NOMO-1 treated with dmso at 0.1 percent for 144 hours (cell line): Measurements from ENCODE around the gene IPO5.
A peak's percentile ranks its signal among the peaks of the same experiment; 100 is the strongest.
"Not testable (repeated sequence)": the region's sequence is repeated elsewhere in the genome, so short reads cannot be mapped to it uniquely, and the experiment has no call there.

Experiments
- DNase-seq: peaks from one replicate; lab custom pipeline; 2025; ENCODE audit not compliant: unreplicated experiment; lab: John Stamatoyannopoulos, UW

The IPO5 gene

GRCh38 chr13:97948041-97948440 lies 5.4 kb upstream of the IPO5 start:
- no peak for DNase-seq

GRCh38 chr13:97949316-97949715 lies 4.2 kb upstream of the IPO5 start:
- not testable (repeated sequence) for DNase-seq

GRCh38 chr13:97951376-97951775 lies 2.1 kb upstream of the IPO5 start:
- no peak for DNase-seq

- DNase-seq: not testable (repeated sequence)
Observed at GRCh38 chr13:97952831-97953230, 644 bp upstream of the IPO5 start.

- no peak for DNase-seq
Observed at GRCh38 chr13:97961340-97961739, 7.9 kb downstream of the IPO5 start.

GRCh38 chr13:97962887-97963286 lies 9.4 kb downstream of the IPO5 start:
- no peak for DNase-seq

GRCh38 chr13:97967226-97967625 lies 13.8 kb downstream of the IPO5 start:
- no peak for DNase-seq

- no peak for DNase-seq
Observed at GRCh38 chr13:97967948-97968347, 14.5 kb downstream of the IPO5 start.

- no peak for DNase-seq
Observed at GRCh38 chr13:97971519-97971918, 18.0 kb downstream of the IPO5 start.

- DNase-seq: no peak
Observed at GRCh38 chr13:97974773-97975172, 21.3 kb downstream of the IPO5 start.

- DNase-seq: no peak
Observed at GRCh38 chr13:97975280-97975847, 21.9 kb downstream of the IPO5 start.

GRCh38 chr13:97975848-97976609 lies 22.6 kb downstream of the IPO5 start:
- DNase-seq: peak; percentile 80

GRCh38 chr13:97976610-97977521 lies 23.4 kb downstream of the IPO5 start:
- DNase-seq: no peak

- no peak for DNase-seq
Observed at GRCh38 chr13:97977982-97978381, 24.5 kb downstream of the IPO5 start.

- no peak for DNase-seq
Observed at GRCh38 chr13:97978651-97979050, 25.2 kb downstream of the IPO5 start.

- no peak for DNase-seq
Observed at GRCh38 chr13:97979051-97979450, 25.6 kb downstream of the IPO5 start.

GRCh38 chr13:97979556-97979955 lies 26.1 kb downstream of the IPO5 start:
- no peak for DNase-seq

- DNase-seq: no peak
Observed at GRCh38 chr13:97982286-97982685, 28.8 kb downstream of the IPO5 start.

- peak; percentile 34 for DNase-seq
Observed at GRCh38 chr13:97986835-97987234, 33.4 kb downstream of the IPO5 start.

GRCh38 chr13:97999653-98000052 lies 46.2 kb downstream of the IPO5 start:
- no peak for DNase-seq

- DNase-seq: no peak
Observed at GRCh38 chr13:98004107-98004506, 50.6 kb downstream of the IPO5 start.

- not testable (repeated sequence) for DNase-seq
Observed at GRCh38 chr13:98004997-98005396, 51.5 kb downstream of the IPO5 start.
